ENCODE measurements around the gene WNT7B. TPM values are rescaled to one million over a fixed set of nuclear protein-coding genes. Genes with fewer than 3 reads are reported as not detected.

WNT7B gene
- total RNA-seq, 3 donors from 2014 or later (not counting 1 experiment from before 2014, with no cell fraction given) = not detected

- H3K4me1 Mint-ChIP-seq = no peaks in the 10 kb centered on the region
- no peak overlapping the region for H3K27ac Mint-ChIP-seq
- H3K9me3 ChIP-seq (ENCODE audit: control insufficient read depth, insufficient read depth, low read length) = no peaks in the 10 kb centered on the region
- DNase-seq (no peak), ATAC-seq (no peak)
- 77% methylated on average over 33 of the region's 33 CpGs for WGBS (ENCODE audit: insufficient coverage)
- H3K9me3 Mint-ChIP-seq = no peaks in the 10 kb centered on the region
- H3K27ac ChIP-seq (ENCODE audit: low read length) = no peak overlapping the region
- TF ChIP-seq CTCF (IDR thresholded peaks at IDR 0.05) = no peak
- H3K36me3 Mint-ChIP-seq = no peaks in the 10 kb centered on the region
- no peaks in the 10 kb centered on the region for H3K27me3 ChIP-seq (ENCODE audit: control insufficient read depth, insufficient read depth, low read length)
- intact Hi-C loops (cut with micrococcal nuclease) = no loop called here
- H3K36me3 ChIP-seq (ENCODE audit: control insufficient read depth, insufficient read depth, low read length) = no peaks in the 10 kb centered on the region
- peaks cover 14% of the 10 kb centered on the region in 2 donors for H3K27me3 Mint-ChIP-seq (ENCODE audit: low read depth in 2 of 2)
- H3K4me3 ChIP-seq (ENCODE audit: low read length) = no peak overlapping the region
- no peak overlapping the region for H3K4me3 Mint-ChIP-seq
- H3K4me1 ChIP-seq (ENCODE audit: control insufficient read depth, insufficient read depth, low read length) = no peaks in the 10 kb centered on the region
Observed at GRCh38 chr22:45905924-45906865, 70.8 kb downstream of the WNT7B start.

- no peak for ATAC-seq
- no peak for TF ChIP-seq CTCF (IDR thresholded peaks at IDR 0.05)
- Mint-ChIP-seq H3K36me3 (no peaks in the 10 kb centered on the region), H3K9me3 (no peaks in the 10 kb centered on the region), H3K4me1 (no peaks in the 10 kb centered on the region), H3K27me3 (ENCODE audit: low read depth in 2 of 2) (peaks cover 14% of the 10 kb centered on the region in 2 donors), H3K4me3 (no peak overlapping the region), H3K27ac (no peak overlapping the region)
- no peak overlapping the region for H3K27ac ChIP-seq (ENCODE audit: low read length)
- H3K4me3 ChIP-seq (ENCODE audit: low read length) = no peak overlapping the region
- no peaks in the 10 kb centered on the region for H3K36me3 ChIP-seq (ENCODE audit: control insufficient read depth, insufficient read depth, low read length)
- no peaks in the 10 kb centered on the region for H3K4me1 ChIP-seq (ENCODE audit: control insufficient read depth, insufficient read depth, low read length)
- DNase-seq = no peak
- H3K9me3 ChIP-seq (ENCODE audit: control insufficient read depth, insufficient read depth, low read length) = no peaks in the 10 kb centered on the region
- H3K27me3 ChIP-seq (ENCODE audit: control insufficient read depth, insufficient read depth, low read length) = no peaks in the 10 kb centered on the region
- 77% methylated on average over 27 of the region's 27 CpGs for WGBS (ENCODE audit: insufficient coverage)
- intact Hi-C loops (cut with micrococcal nuclease) = no loop called here
Observed at GRCh38 chr22:45905326-45905923, 71.5 kb downstream of the WNT7B start.

GRCh38 chr22:45904236-45904635 lies 72.7 kb downstream of the WNT7B start:
- Mint-ChIP-seq H3K4me1 (no peaks in the 10 kb centered on the region), H3K9me3 (no peaks in the 10 kb centered on the region), H3K4me3 (no peak overlapping the region), H3K27me3 (ENCODE audit: low read depth in 2 of 2) (peaks cover 18 to 22% of the 10 kb centered on the region in 2 donors), H3K36me3 (no peaks in the 10 kb centered on the region), H3K27ac (no peak overlapping the region)
- H3K27me3 ChIP-seq (ENCODE audit: control insufficient read depth, insufficient read depth, low read length) = no peaks in the 10 kb centered on the region
- no peaks in the 10 kb centered on the region for H3K4me1 ChIP-seq (ENCODE audit: control insufficient read depth, insufficient read depth, low read length)
- DNase-seq (no peak), ATAC-seq (no peak)
- WGBS (ENCODE audit: insufficient coverage) = 79% methylated on average over 7 of the region's 7 CpGs
- intact Hi-C loops (cut with micrococcal nuclease) = no loop called here
- H3K36me3 ChIP-seq (ENCODE audit: control insufficient read depth, insufficient read depth, low read length) = no peaks in the 10 kb centered on the region
- TF ChIP-seq CTCF (IDR thresholded peaks at IDR 0.05) = no peak
- H3K9me3 ChIP-seq (ENCODE audit: control insufficient read depth, insufficient read depth, low read length) = no peaks in the 10 kb centered on the region
- no peak overlapping the region for H3K4me3 ChIP-seq (ENCODE audit: low read length)
- H3K27ac ChIP-seq (ENCODE audit: low read length) = no peak overlapping the region
